ENCODE results near the gene RAB3D. TPM values are rescaled to one million over a fixed set of nuclear protein-coding genes. Genes with fewer than 3 reads are reported as not detected.

Gene RAB3D
- total and polyA plus RNA-seq, 10 of the 15 experiments (the other 5 are each of a cell fraction or from before 2014, with no cell fraction given): 1.1 to 15.7 (median 6.2) TPM

- TF ChIP-seq USF2 (IDR thresholded peaks at IDR 0.05; ENCODE audit: borderline replicate concordance, low read depth, low read length): no peak
These were observed 43.2 kb downstream of the RAB3D start (continued) for GRCh38 chr19:11296264-11296663.

- Histone ChIP-seq H3K4me2 (ENCODE audit: control insufficient read depth, insufficient read depth) (no peak within 1 kb of the TSS), H3K36me3 (ENCODE audit: control insufficient read depth in 2 of 2, insufficient read depth in 2 of 2, low read length in 1 of 2) (no peaks in the 10 kb centered on the region), H3K27me3 (replicated peaks in 1 of 2; ENCODE audit: control insufficient read depth in 2 of 2, insufficient read depth in 2 of 2, low read length in 1 of 2) (no peaks in the 10 kb centered on the region), H3K9me3 (replicated peaks; ENCODE audit: control insufficient read depth, insufficient read depth, low read length) (no peaks in the 10 kb centered on the region), H3K9ac (ENCODE audit: control insufficient read depth, insufficient read depth, low read length) (no peak within 1 kb of the TSS), H2AFZ (ENCODE audit: control insufficient read depth, low read depth, low read length) (no peak within 1 kb of the TSS), H3K4me3 (no peak within 1 kb of the TSS), H3K4me1 (ENCODE audit: control insufficient read depth, insufficient read depth, low read length) (peaks cover 7% of the 10 kb centered on the region), H3K27ac (ENCODE audit: control insufficient read depth, insufficient read depth) (no peak within 1 kb of the TSS), H4K20me1 (ENCODE audit: control insufficient read depth, insufficient read depth) (no peaks in the 10 kb centered on the region), H3K79me2 (ENCODE audit: control insufficient read depth, insufficient read depth, low read length) (no peaks in the 10 kb centered on the region)
- no peak for DNase-seq (ENCODE audit: low read depth, low spot score)
- RAD21 ChIA-PET (ENCODE audit: unreplicated experiment): interaction anchor here (0.6 to 1.5 kb wide), 7 partner anchors 21 to 187 kb away, joined by 3 to 7 read pairs (median 4); partner anchors contain the start of gene SWSAP1
- peak in 2 of 3 experiments; percentile 8 to 17; a peak in 2 of 6 replicates for TF ChIP-seq CTCF (IDR thresholded peaks at IDR 0.05 in 2 of 3, conservative IDR thresholded peaks at IDR 0.05 in 1 of 3; ENCODE audit: control insufficient read depth in 2 of 3, extremely low read depth in 1 of 3, insufficient read depth in 1 of 3, low read depth in 3 of 3, low read length in 3 of 3)
- TF ChIP-seq TAF1 (IDR thresholded peaks at IDR 0.05; ENCODE audit: borderline replicate concordance, low read depth, low read length): no peak
- WGBS (ENCODE audit: insufficient coverage, insufficient replicate concordance, low lambda C conversion rate, missing lambda C conversion rate): 57% methylated on average over 8 of the region's 8 CpGs
- SMC1A ChIA-PET (ENCODE audit: uncharacterized antibody, unreplicated experiment): interaction anchor here (1.0 to 3.3 kb wide), 6 partner anchors 9 to 187 kb away, joined by 3 to 23 read pairs (median 6); partner anchors contain the start of genes CCDC159, RAB3D, SWSAP1 and TMEM205
- BruUV-seq (replicated peaks): no TSS peak
- POLR2A ChIA-PET: no interaction called here
- no peak for FAIRE-seq
- in situ Hi-C loops (cut with MboI) (loop anchor here (10.0 kb wide), 1 partner anchor 179 kb away; no protein-coding TSS in a partner anchor), intact Hi-C loops (cut with micrococcal nuclease; ENCODE audit: unreplicated experiment) (no loop called here)
- no peak for ATAC-seq
- CTCF ChIA-PET: interaction anchor here (1.2 to 5.2 kb wide), 5 partner anchors 28 to 187 kb away, joined by 3 to 51 read pairs (median 8); partner anchors contain the start of genes EPOR and SWSAP1
These were observed 43.7 kb downstream of the RAB3D start, which contains the start of gene TSPAN16 for GRCh38 chr19:11295665-11296245. Gene TSPAN16, plus strand, starts transcription at chr19:11296160. Its CDS starts 138 bp downstream, at chr19:11296298.

Data from GM12878 (cell line).